Right atrium auricular region (tissue), 2 donors: ENCODE measurements around the gene KCNIP1. TPM values are rescaled to one million over a fixed set of nuclear protein-coding genes. Genes with fewer than 3 reads are reported as not detected.
A peak's percentile ranks its signal among the peaks of the same experiment; 100 is the strongest.

Experiments used
- DNase-seq: peaks from one replicate; pipeline ENCODE4 v3.0.0-alpha.2; 2019; ENCODE audit warnings: low spot score
- H3K27ac ChIP-seq, 2 donors: fragments of 200-600 bp; sonication (generic); 1 replicate in 1 of 2; 2 replicates in 1 of 2; pipeline ENCODE4 v1.5.1; 2016 to 2019
- H3K27me3 ChIP-seq, 2 donors: fragments of 200-600 bp; sonication (generic); one replicate each; pipeline versions ENCODE4 v1.5.1 to v1.6.0; 2017 to 2019
- H3K36me3 ChIP-seq: fragments of 200-600 bp; sonication (generic); one replicate; pipeline ENCODE4 v1.5.1; 2016
- H3K4me1 ChIP-seq, 2 donors: fragments of 200-600 bp; sonication (generic); one replicate each; pipeline versions ENCODE4 v1.5.1 to v1.6.0; 2017 to 2019
- H3K4me3 ChIP-seq, 2 donors: fragments of 200-600 bp; sonication (generic); 1 replicate in 1 of 2; 2 replicates in 1 of 2; pipeline ENCODE4 v1.5.1; 2017 to 2019; ENCODE audit warnings: mild to moderate bottlenecking in 1 of 2, moderate library complexity in 1 of 2
- H3K9me3 ChIP-seq, 2 donors: fragments of 200-600 bp; sonication (generic); one replicate each; pipeline ENCODE4 v1.5.1; 2019
- total RNA-seq, 2 donors: library from RNA; depleted of rRNA; stranded (reverse); fragments of >200 nt; gene quantifications; one replicate each; pipeline ENCODE4 v1.1.0, GENCODE V29; 2016
- TF ChIP-seq, protein P1 (sequence below), 2 donors: fragments of 200-600 bp; sonication (generic); IDR thresholded peaks; one replicate each; pipeline ENCODE4 v1.5.1; 2019; ENCODE audit warnings: antibody characterized with exemption in 2 of 2

The KCNIP1 gene
- total RNA-seq, 2 donors from 2014 or later, result not detected

- Histone ChIP-seq H3K27ac (no peak overlapping the region), H3K4me1 (no peaks in the 10 kb centered on the region), H3K9me3 (peaks cover 0 to 3% of the 10 kb centered on the region in 2 donors), H3K27me3 (no peaks in the 10 kb centered on the region), H3K4me3 (no peak overlapping the region), H3K36me3 (no peaks in the 10 kb centered on the region)
- peak; percentile 23 for DNase-seq
- TF ChIP-seq, protein P1, sequence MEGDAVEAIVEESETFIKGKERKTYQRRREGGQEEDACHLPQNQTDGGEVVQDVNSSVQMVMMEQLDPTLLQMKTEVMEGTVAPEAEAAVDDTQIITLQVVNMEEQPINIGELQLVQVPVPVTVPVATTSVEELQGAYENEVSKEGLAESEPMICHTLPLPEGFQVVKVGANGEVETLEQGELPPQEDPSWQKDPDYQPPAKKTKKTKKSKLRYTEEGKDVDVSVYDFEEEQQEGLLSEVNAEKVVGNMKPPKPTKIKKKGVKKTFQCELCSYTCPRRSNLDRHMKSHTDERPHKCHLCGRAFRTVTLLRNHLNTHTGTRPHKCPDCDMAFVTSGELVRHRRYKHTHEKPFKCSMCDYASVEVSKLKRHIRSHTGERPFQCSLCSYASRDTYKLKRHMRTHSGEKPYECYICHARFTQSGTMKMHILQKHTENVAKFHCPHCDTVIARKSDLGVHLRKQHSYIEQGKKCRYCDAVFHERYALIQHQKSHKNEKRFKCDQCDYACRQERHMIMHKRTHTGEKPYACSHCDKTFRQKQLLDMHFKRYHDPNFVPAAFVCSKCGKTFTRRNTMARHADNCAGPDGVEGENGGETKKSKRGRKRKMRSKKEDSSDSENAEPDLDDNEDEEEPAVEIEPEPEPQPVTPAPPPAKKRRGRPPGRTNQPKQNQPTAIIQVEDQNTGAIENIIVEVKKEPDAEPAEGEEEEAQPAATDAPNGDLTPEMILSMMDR (IDR thresholded peaks at IDR 0.05), result no peak
Measured at GRCh38 chr5:170473642-170474041, 30.2 kb upstream of the KCNIP1 start.

- Histone ChIP-seq H3K4me3 (no peak overlapping the region), H3K27me3 (no peaks in the 10 kb centered on the region), H3K27ac (no peak overlapping the region), H3K4me1 (no peaks in the 10 kb centered on the region), H3K9me3 (peaks cover 0 to 3% of the 10 kb centered on the region in 2 donors), H3K36me3 (no peaks in the 10 kb centered on the region)
- TF ChIP-seq, protein P1 (IDR thresholded peaks at IDR 0.05), result no peak
- peak; percentile 18 for DNase-seq
Measured at GRCh38 chr5:170474489-170475274, 29.1 kb upstream of the KCNIP1 start.

GRCh38 chr5:170475294-170476000 lies 28.4 kb upstream of the KCNIP1 start:
- Histone ChIP-seq H3K4me3 (no peak overlapping the region), H3K4me1 (no peaks in the 10 kb centered on the region), H3K27ac (no peak overlapping the region), H3K9me3 (peaks cover 0 to 3% of the 10 kb centered on the region in 2 donors), H3K36me3 (no peaks in the 10 kb centered on the region), H3K27me3 (no peaks in the 10 kb centered on the region)
- TF ChIP-seq, protein P1 (IDR thresholded peaks at IDR 0.05), result no peak
- peak; percentile 48 for DNase-seq

DNA sequence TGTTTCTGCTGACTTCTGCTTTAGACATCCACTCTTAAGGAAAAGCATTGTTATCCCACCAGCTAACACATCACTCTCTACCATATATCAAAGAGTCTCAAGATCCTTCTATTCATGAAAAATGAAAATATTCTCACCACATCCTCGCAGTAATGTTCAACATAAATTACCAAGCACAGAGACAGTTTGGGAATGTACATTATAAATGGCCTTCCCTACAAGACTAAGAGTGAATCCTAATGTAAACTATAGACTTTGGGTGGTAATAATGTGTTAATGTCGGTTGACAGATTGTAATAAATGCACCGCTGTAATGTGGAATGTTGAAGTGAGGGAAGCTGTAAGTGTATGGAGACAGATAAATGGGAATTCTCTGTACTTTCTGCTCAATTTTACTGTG lies 27.1 kb upstream of the KCNIP1 start:
- peaks cover 0 to 3% of the 10 kb centered on the region in 2 donors for H3K9me3 ChIP-seq
- H3K4me1 ChIP-seq, result no peaks in the 10 kb centered on the region
- no peak for DNase-seq
- TF ChIP-seq, protein P1 (IDR thresholded peaks at IDR 0.05), result no peak
- no peak overlapping the region for H3K27ac ChIP-seq
- H3K4me3 ChIP-seq, result no peak overlapping the region
- H3K27me3 ChIP-seq, result no peaks in the 10 kb centered on the region
- H3K36me3 ChIP-seq, result no peaks in the 10 kb centered on the region

GRCh38 chr5:170477906-170478305 lies 25.9 kb upstream of the KCNIP1 start:
- Histone ChIP-seq H3K27me3 (no peaks in the 10 kb centered on the region), H3K27ac (no peak overlapping the region), H3K4me3 (no peak overlapping the region), H3K9me3 (peaks cover 0 to 3% of the 10 kb centered on the region in 2 donors), H3K4me1 (no peaks in the 10 kb centered on the region), H3K36me3 (no peaks in the 10 kb centered on the region)
- DNase-seq, result peak; percentile 23
- TF ChIP-seq, protein P1 (IDR thresholded peaks at IDR 0.05), result no peak
